ENCODE results near the gene RNF166.

- TF ChIP-seq CTCF (IDR thresholded peaks at IDR 0.05; ENCODE audit: extremely low read depth in 1 of 2, insufficient read depth in 1 of 2, low read depth in 1 of 2, low read length in 2 of 2) (no peak), EZH2 (IDR thresholded peaks at IDR 0.05; ENCODE audit: borderline replicate concordance, low read depth, low read length, severe bottlenecking) (no peak), POLR2A (IDR thresholded peaks at IDR 0.05; ENCODE audit: low read depth, low read length) (no peak), POLR2AphosphoS5 (IDR thresholded peaks at IDR 0.05; ENCODE audit: insufficient read depth, low read depth, low read length) (no peak), MAX (IDR thresholded peaks at IDR 0.05; ENCODE audit: insufficient read depth, insufficient read length) (no peak)
These were observed 29.5 kb downstream of the RNF166 start for GRCh38 chr16:88676502-88677242.

Measured in endothelial cell of umbilical vein (primary cell).